Astrocyte (in vitro differentiated cells and primary cell): Measurements from ENCODE around the gene TRIP13. TPM values are rescaled to one million over a fixed set of nuclear protein-coding genes. Genes with fewer than 3 reads are reported as not detected.

Experiments used
- DNase-seq: peaks from one replicate; pipeline ENCODE4 v3.0.0-alpha.2; 2010; ENCODE audit warnings: low read depth
- FAIRE-seq: peaks from 2 replicates; lab custom pipeline; 2011; peaks lifted over from hg19 to GRCh38; lab: Jason Lieb, UNC
- H2AFZ ChIP-seq: 2 replicates; pipeline ENCODE4 v1.6.0; 2012; ENCODE audit warnings: low read depth, low read length, inconsistent platforms
- H3K27ac ChIP-seq: 2 replicates; pipeline ENCODE4 v1.5.1; 2011; ENCODE audit warnings: low read depth, low read length, inconsistent platforms
- H3K27me3 ChIP-seq: 2 replicates; pipeline ENCODE4 v1.6.0; 2011; ENCODE audit warnings: low read length, inconsistent platforms; ENCODE audit not compliant: insufficient read depth
- H3K36me3 ChIP-seq: 2 replicates; pipeline ENCODE4 v1.5.1; 2011; ENCODE audit warnings: low read length, inconsistent platforms; ENCODE audit not compliant: insufficient read depth
- H3K4me1 ChIP-seq: 2 replicates; pipeline ENCODE4 v1.5.1; 2011; ENCODE audit warnings: low read length, inconsistent platforms; ENCODE audit not compliant: insufficient read depth
- H3K4me2 ChIP-seq: 2 replicates; pipeline ENCODE4 v1.6.0; 2012; ENCODE audit warnings: low read length, inconsistent platforms
- H3K4me3 ChIP-seq: 2 replicates; pipeline ENCODE4 v1.5.1; 2011; ENCODE audit warnings: low read depth, mild to moderate bottlenecking, low read length, inconsistent platforms; ENCODE audit not compliant: insufficient read depth
- H3K79me2 ChIP-seq: 2 replicates; pipeline ENCODE4 v1.6.0; 2012; ENCODE audit warnings: mild to moderate bottlenecking, low read length, inconsistent platforms; ENCODE audit not compliant: insufficient read depth
- H3K9ac ChIP-seq: 2 replicates; pipeline ENCODE4 v1.6.0; 2012; ENCODE audit warnings: mild to moderate bottlenecking, low read length, inconsistent platforms
- H3K9me3 ChIP-seq: 2 replicates; pipeline ENCODE4 v1.5.1; 2012; ENCODE audit warnings: low read depth, mild to moderate bottlenecking, low read length, inconsistent platforms; ENCODE audit not compliant: insufficient read depth
- H4K20me1 ChIP-seq: 2 replicates; pipeline ENCODE4 v1.6.0; 2012; ENCODE audit warnings: low read length, inconsistent platforms; ENCODE audit not compliant: insufficient read depth
- H3K27ac Mint-ChIP-seq: one replicate; pipeline ENCODE4 v1.8.0; 2021; ENCODE audit warnings: mild to moderate bottlenecking, mixed read lengths; ENCODE audit not compliant: unreplicated experiment
- H3K27me3 Mint-ChIP-seq: one replicate; pipeline ENCODE4 v1.8.0; 2021; ENCODE audit warnings: low read depth, mixed read lengths; ENCODE audit not compliant: unreplicated experiment
- H3K36me3 Mint-ChIP-seq: one replicate; pipeline ENCODE4 v1.8.0; 2021; ENCODE audit warnings: low read depth, mixed read lengths; ENCODE audit not compliant: unreplicated experiment
- H3K4me1 Mint-ChIP-seq: one replicate; pipeline ENCODE4 v1.8.0; 2021; ENCODE audit warnings: low read depth, mixed read lengths; ENCODE audit not compliant: unreplicated experiment
- H3K4me3 Mint-ChIP-seq: one replicate; pipeline ENCODE4 v1.8.0; 2021; ENCODE audit warnings: mild to moderate bottlenecking, moderate library complexity, mixed read lengths; ENCODE audit not compliant: unreplicated experiment
- H3K9me3 Mint-ChIP-seq: one replicate; pipeline ENCODE4 v1.8.0; 2021; ENCODE audit warnings: mild to moderate bottlenecking, mixed read lengths; ENCODE audit not compliant: unreplicated experiment
- EZH2 ChIP-seq: IDR thresholded peaks from 2 replicates; pipeline ENCODE4 v1.6.1; 2012; ENCODE audit warnings: mild to moderate bottlenecking, low read length, inconsistent platforms; ENCODE audit not compliant: insufficient read depth
- total RNA-seq: library from RNA; stranded (reverse); gene quantifications from 2 replicates; pipeline ENCODE4 v1.2.1, GENCODE V29; 2021
- TF ChIP-seq, protein P1 (sequence below): IDR thresholded peaks from 2 replicates; pipeline ENCODE4 v1.5.1; 2011; ENCODE audit warnings: low read depth, mild to moderate bottlenecking, inconsistent platforms, low read length, moderate library complexity; ENCODE audit not compliant: insufficient read depth

The TRIP13 gene
- total RNA-seq, 1 donor from 2014 or later, result 7.3 TPM

DNA sequence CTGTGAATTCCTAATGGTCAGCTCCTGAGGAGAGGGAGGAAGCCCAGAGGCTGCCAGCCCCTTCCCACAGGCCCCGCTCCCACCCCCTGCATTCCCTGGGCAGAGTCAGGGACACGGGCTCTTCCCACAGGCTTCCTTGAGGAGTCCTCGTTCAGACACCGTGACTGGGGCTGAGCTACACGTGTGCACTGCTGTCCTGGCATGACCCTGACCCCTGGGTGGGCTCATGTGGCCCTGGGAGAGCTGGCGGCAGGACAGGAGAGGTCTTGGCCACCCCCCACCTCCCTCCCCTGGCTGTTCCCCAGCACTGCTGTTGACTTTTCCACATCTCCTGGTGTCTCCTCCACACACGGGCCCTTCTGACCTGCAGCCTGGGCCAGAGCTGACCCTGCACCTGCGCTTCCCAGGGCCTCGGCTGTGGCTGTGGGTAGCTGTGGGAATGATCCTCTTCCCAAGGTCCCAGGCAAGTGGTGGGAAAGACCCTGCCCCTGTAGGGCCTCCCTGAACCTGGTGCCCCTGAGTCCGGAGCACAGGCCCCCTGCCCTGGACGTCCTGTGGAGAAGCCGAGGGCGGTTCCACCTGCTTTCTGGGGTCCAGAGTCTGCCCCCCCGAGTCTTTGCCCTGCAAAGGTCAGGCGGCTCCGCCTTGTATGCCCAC is 59.4 kb downstream of the TRIP13 start:
- Histone ChIP-seq H3K36me3 (no peaks in the 10 kb centered on the region), H3K9ac (no peak overlapping the region), H3K4me1 (peaks cover 12% of the 10 kb centered on the region), H2AFZ (no peak overlapping the region), H3K4me3 (no peak overlapping the region), H4K20me1 (peaks cover 9% of the 10 kb centered on the region), H3K79me2 (no peaks in the 10 kb centered on the region), H3K9me3 (peaks cover 19% of the 10 kb centered on the region), H3K4me2 (no peak overlapping the region), H3K27ac (no peak overlapping the region), H3K27me3 (peaks cover 66% of the 10 kb centered on the region)
- DNase-seq (no peak), FAIRE-seq (no peak)
- no peak for TF ChIP-seq EZH2
- TF ChIP-seq, protein P1, sequence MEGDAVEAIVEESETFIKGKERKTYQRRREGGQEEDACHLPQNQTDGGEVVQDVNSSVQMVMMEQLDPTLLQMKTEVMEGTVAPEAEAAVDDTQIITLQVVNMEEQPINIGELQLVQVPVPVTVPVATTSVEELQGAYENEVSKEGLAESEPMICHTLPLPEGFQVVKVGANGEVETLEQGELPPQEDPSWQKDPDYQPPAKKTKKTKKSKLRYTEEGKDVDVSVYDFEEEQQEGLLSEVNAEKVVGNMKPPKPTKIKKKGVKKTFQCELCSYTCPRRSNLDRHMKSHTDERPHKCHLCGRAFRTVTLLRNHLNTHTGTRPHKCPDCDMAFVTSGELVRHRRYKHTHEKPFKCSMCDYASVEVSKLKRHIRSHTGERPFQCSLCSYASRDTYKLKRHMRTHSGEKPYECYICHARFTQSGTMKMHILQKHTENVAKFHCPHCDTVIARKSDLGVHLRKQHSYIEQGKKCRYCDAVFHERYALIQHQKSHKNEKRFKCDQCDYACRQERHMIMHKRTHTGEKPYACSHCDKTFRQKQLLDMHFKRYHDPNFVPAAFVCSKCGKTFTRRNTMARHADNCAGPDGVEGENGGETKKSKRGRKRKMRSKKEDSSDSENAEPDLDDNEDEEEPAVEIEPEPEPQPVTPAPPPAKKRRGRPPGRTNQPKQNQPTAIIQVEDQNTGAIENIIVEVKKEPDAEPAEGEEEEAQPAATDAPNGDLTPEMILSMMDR, result no peak
- Mint-ChIP-seq H3K4me1 (peaks cover 14% of the 10 kb centered on the region), H3K9me3 (peaks cover 10% of the 10 kb centered on the region), H3K4me3 (no peak overlapping the region), H3K36me3 (peaks cover 5% of the 10 kb centered on the region), H3K27me3 (peaks cover 71% of the 10 kb centered on the region), H3K27ac (no peak overlapping the region)

DNA sequence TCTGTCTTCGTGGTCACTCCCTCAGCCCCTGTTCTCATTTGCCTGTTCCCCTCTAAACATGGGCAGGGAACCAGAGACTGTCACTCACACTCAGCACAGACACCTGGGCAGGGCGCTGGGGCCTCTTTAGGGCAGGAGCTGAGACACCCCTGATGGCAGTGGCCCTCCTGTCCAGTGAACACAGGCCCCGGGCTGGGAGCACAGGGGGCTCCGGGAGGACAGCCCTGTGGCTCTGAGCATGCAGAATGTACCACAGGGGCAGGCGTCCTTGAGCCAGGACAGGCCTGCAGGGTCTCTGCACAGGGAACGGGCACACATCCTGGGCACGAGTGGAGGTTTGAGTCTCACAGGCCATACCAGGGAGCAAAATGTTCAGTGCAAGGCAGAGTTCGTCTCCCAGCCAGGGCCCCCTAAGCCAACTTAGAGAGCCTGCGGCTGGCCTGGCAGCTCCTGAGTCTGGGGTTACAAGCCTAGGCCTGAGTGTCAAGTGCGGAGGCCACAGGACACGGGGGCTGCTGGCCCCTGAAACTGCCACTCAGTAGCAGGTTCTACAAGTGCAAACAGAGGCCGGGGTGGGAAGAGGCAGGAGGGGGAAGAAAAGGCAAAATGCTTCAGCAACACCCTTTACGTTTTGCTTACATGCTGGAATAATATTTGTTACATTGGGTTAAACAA is 60.0 kb downstream of the TRIP13 start:
- H3K9me3 ChIP-seq, result peaks cover 19% of the 10 kb centered on the region
- no peak overlapping the region for H3K4me3 ChIP-seq
- peaks cover 5% of the 10 kb centered on the region for H3K36me3 Mint-ChIP-seq
- no peak overlapping the region for H2AFZ ChIP-seq
- no peak overlapping the region for H3K27ac ChIP-seq
- no peak overlapping the region for H3K9ac ChIP-seq
- no peak overlapping the region for H3K4me3 Mint-ChIP-seq
- peaks cover 62% of the 10 kb centered on the region for H3K27me3 ChIP-seq
- H3K9me3 Mint-ChIP-seq, result peaks cover 10% of the 10 kb centered on the region
- TF ChIP-seq EZH2, result no peak
- TF ChIP-seq, protein P1, result no peak
- DNase-seq (no peak), FAIRE-seq (no peak)
- peaks cover 16% of the 10 kb centered on the region for H3K4me1 Mint-ChIP-seq
- peaks cover 19% of the 10 kb centered on the region for H3K4me1 ChIP-seq
- no peaks in the 10 kb centered on the region for H3K36me3 ChIP-seq
- peaks cover 15% of the 10 kb centered on the region for H4K20me1 ChIP-seq
- no peak overlapping the region for H3K27ac Mint-ChIP-seq
- peaks cover 64% of the 10 kb centered on the region for H3K27me3 Mint-ChIP-seq
- H3K4me2 ChIP-seq, result no peak overlapping the region
- no peaks in the 10 kb centered on the region for H3K79me2 ChIP-seq
